Gastrocnemius medialis (tissue), 4 donors: Measurements from ENCODE around the gene SUFU. TPM values are rescaled to one million over a fixed set of nuclear protein-coding genes. Genes with fewer than 3 reads are reported as not detected.

Source experiments
- ATAC-seq, 2 donors: fragments of 150-250 bp; one replicate each; pipeline ENCODE4 v1.9.1; 2016
- DNase-seq, 2 donors: peaks; one replicate each; pipeline ENCODE4 v3.0.0-alpha.2; 2019
- H3K27ac ChIP-seq, 4 donors: fragments of 200-600 bp; sonication (generic); 1 replicate in 1 of 4; 2 replicates in 3 of 4; pipeline ENCODE4 v1.5.1; 2016 to 2018; ENCODE audit warnings: mild to moderate bottlenecking in 2 of 4, moderate library complexity in 1 of 4
- H3K27me3 ChIP-seq, 3 donors: fragments of 200-600 bp; sonication (generic) in 2 of 3; 1 replicate in 1 of 3; 2 replicates in 2 of 3; pipeline versions ENCODE4 v1.5.1 to v1.6.0; 2016 to 2019; ENCODE audit warnings: mild to moderate bottlenecking in 1 of 3, moderate library complexity in 1 of 3
- H3K36me3 ChIP-seq, 2 donors: fragments of 200-600 bp; sonication (generic) in 1 of 2; one replicate each; pipeline ENCODE4 v1.5.1; 2017 to 2018
- H3K4me1 ChIP-seq, 2 donors: fragments of 200-600 bp; sonication (generic) in 1 of 2; one replicate each; pipeline ENCODE4 v1.5.1; 2016 to 2017; ENCODE audit warnings: mild to moderate bottlenecking in 2 of 2
- H3K4me3 ChIP-seq, 4 donors: fragments of 200-600 bp; sonication (generic) in 3 of 4; 1 replicate in 1 of 4; 2 replicates in 3 of 4; pipeline ENCODE4 v1.5.1; 2016 to 2019; ENCODE audit warnings: mild to moderate bottlenecking in 2 of 4
- H3K9me3 ChIP-seq, 3 donors: fragments of 200-600 bp; sonication (generic) in 2 of 3; 1 replicate in 1 of 3; 2 replicates in 2 of 3; pipeline ENCODE4 v1.5.1; 2016 to 2019
- CTCF ChIP-seq, 5 experiments: fragments of 450-650 bp in 3 of 5; fragments of 200-600 bp in 2 of 5; sonication (generic) in 2 of 5; IDR thresholded peaks in 4 of 5; conservative IDR thresholded peaks in 1 of 5; 1 replicate in 4 of 5; 2 replicates in 1 of 5; pipeline ENCODE4 v1.5.1; 2016 to 2019; ENCODE audit warnings: antibody characterized with exemption in 5 of 5, mild to moderate bottlenecking in 3 of 5, moderate library complexity in 3 of 5
- POLR2A ChIP-seq, 2 donors: fragments of 450-650 bp; IDR thresholded peaks; one replicate each; pipeline ENCODE4 v1.6.1; 2017; ENCODE audit warnings: antibody characterized with exemption in 2 of 2, mild to moderate bottlenecking in 2 of 2, moderate library complexity in 2 of 2
- in situ Hi-C, 4 donors: fragments of 200-750 bp; cut with MboI; loops; one replicate each; pipeline versions ENCODE4 v1.15.0 to v1.8.0; 2017; ENCODE audit warnings: low sequenced_read_pairs in 4 of 4
- intact Hi-C: fragments of 100-400 bp; cut with DNase I; formaldehyde crosslinking; loops from one replicate; pipeline ENCODE4 v1.15.1; 2023; ENCODE audit warnings: low total_unique reads
- total RNA-seq, 4 donors: library from RNA; depleted of rRNA; stranded (reverse); fragments of >200 nt; gene quantifications; one replicate each; pipeline versions ENCODE4 v1.1.0 to v1.2.3, GENCODE V29; 2016

Gene SUFU
- total RNA-seq, 4 donors from 2014 or later, result 7.3 to 11.8 (median 7.9) TPM

GRCh38 chr10:102676534-102677315, 173.0 kb downstream of the SUFU start:
- H3K27me3 ChIP-seq, result no peaks in the 10 kb centered on the region
- H3K9me3 ChIP-seq, result no peaks in the 10 kb centered on the region
- peaks cover 33 to 48% of the 10 kb centered on the region in 2 donors for H3K4me1 ChIP-seq
- no peak for DNase-seq
- no peaks in the 10 kb centered on the region for H3K36me3 ChIP-seq
- ATAC-seq, result no peak
- in situ Hi-C loops, result no loop called here
- peak overlapping the region in 1 of 4 donors; percentile 24 for H3K27ac ChIP-seq
- TF ChIP-seq POLR2A (IDR thresholded peaks at IDR 0.05) (no peak), CTCF (IDR thresholded peaks at IDR 0.05 in 4 of 5, conservative IDR thresholded peaks at IDR 0.05 in 1 of 5) (no peak)
- no peak overlapping the region for H3K4me3 ChIP-seq
- intact Hi-C loops, result no loop called here

GRCh38 chr10:102677331-102678067, 173.7 kb downstream of the SUFU start:
- Histone ChIP-seq H3K4me1 (peaks cover 33 to 48% of the 10 kb centered on the region in 2 donors), H3K36me3 (no peaks in the 10 kb centered on the region), H3K27ac (peak overlapping the region in 3 of 4 donors; percentile 25 to 63 (median 37)), H3K9me3 (no peaks in the 10 kb centered on the region), H3K27me3 (no peaks in the 10 kb centered on the region), H3K4me3 (no peak overlapping the region)
- TF ChIP-seq POLR2A (IDR thresholded peaks at IDR 0.05) (no peak), CTCF (IDR thresholded peaks at IDR 0.05 in 4 of 5, conservative IDR thresholded peaks at IDR 0.05 in 1 of 5) (no peak)
- in situ Hi-C loops (no loop called here), intact Hi-C loops (loop anchor here (2.0 kb wide), 1 partner anchor 35 kb away; no protein-coding TSS in a partner anchor)
- peak in 1 of 2 donors; percentile 30 for DNase-seq
- no peak for ATAC-seq

GRCh38 chr10:102678068-102678400, 174.3 kb downstream of the SUFU start:
- in situ Hi-C loops (no loop called here), intact Hi-C loops (loop anchor here (2.0 kb wide), 1 partner anchor 35 kb away; no protein-coding TSS in a partner anchor)
- TF ChIP-seq POLR2A (IDR thresholded peaks at IDR 0.05) (no peak), CTCF (IDR thresholded peaks at IDR 0.05 in 4 of 5, conservative IDR thresholded peaks at IDR 0.05 in 1 of 5) (no peak)
- H3K27ac ChIP-seq, result peak overlapping the region in 3 of 4 donors; percentile 1 to 28 (median 8)
- no peaks in the 10 kb centered on the region for H3K9me3 ChIP-seq
- ATAC-seq, result peak; percentile 19 to 57
- no peaks in the 10 kb centered on the region for H3K27me3 ChIP-seq
- no peak overlapping the region for H3K4me3 ChIP-seq
- no peak for DNase-seq
- peaks cover 33 to 48% of the 10 kb centered on the region in 2 donors for H3K4me1 ChIP-seq
- H3K36me3 ChIP-seq, result no peaks in the 10 kb centered on the region

GRCh38 chr10:102678842-102679289, 175.1 kb downstream of the SUFU start:
- ATAC-seq (peak; percentile 51 to 60), DNase-seq (peak; percentile 39 to 58)
- Histone ChIP-seq H3K36me3 (no peaks in the 10 kb centered on the region), H3K4me3 (peak overlapping the region in 1 of 4 donors; percentile 14), H3K27me3 (no peaks in the 10 kb centered on the region), H3K9me3 (no peaks in the 10 kb centered on the region), H3K4me1 (peaks cover 25 to 40% of the 10 kb centered on the region in 2 donors), H3K27ac (peak overlapping the region in 2 of 4 donors; percentile 1 to 28)
- in situ Hi-C loops, result no loop called here
- TF ChIP-seq POLR2A (IDR thresholded peaks at IDR 0.05) (no peak), CTCF (IDR thresholded peaks at IDR 0.05 in 4 of 5, conservative IDR thresholded peaks at IDR 0.05 in 1 of 5) (peak; percentile 32 to 73 (median 56))
- intact Hi-C loops, result loop anchor here (2.0 kb wide), 1 partner anchor 34 kb away; no protein-coding TSS in a partner anchor
